Parathyroid adenoma (tissue), 2 donors: ENCODE results near the gene CLSTN2.

Experiments used
- H2AFZ ChIP-seq: fragments of 300-600 bp; sonication (generic); one replicate; pipeline ENCODE4 v1.7.0; 2017; ENCODE audit warnings: antibody characterized with exemption, mild to moderate bottlenecking
- H3K27ac ChIP-seq: fragments of 300-600 bp; sonication (generic); one replicate; pipeline ENCODE4 v1.7.0; 2017
- H3K27me3 ChIP-seq: fragments of 300-600 bp; sonication (generic); one replicate; pipeline ENCODE4 v1.7.0; 2017; ENCODE audit warnings: low read length; ENCODE audit not compliant: control insufficient read depth, insufficient read depth
- H3K36me3 ChIP-seq: fragments of 300-600 bp; sonication (generic); one replicate; pipeline ENCODE4 v1.7.0; 2017; ENCODE audit warnings: low read length; ENCODE audit not compliant: control insufficient read depth, insufficient read depth
- H3K4me1 ChIP-seq: fragments of 300-600 bp; sonication (generic); one replicate; pipeline ENCODE4 v1.7.0; 2017; ENCODE audit warnings: control low read depth
- H3K4me2 ChIP-seq: fragments of 300-600 bp; sonication (generic); one replicate; pipeline ENCODE4 v1.7.0; 2017; ENCODE audit warnings: low read length
- H3K4me3 ChIP-seq: fragments of 300-600 bp; sonication (generic); one replicate; pipeline ENCODE4 v1.7.0; 2017; ENCODE audit warnings: low read depth, low read length
- H3K79me2 ChIP-seq: fragments of 300-600 bp; sonication (generic); one replicate; pipeline ENCODE4 v1.7.0; 2017; ENCODE audit warnings: control low read depth
- H3K9ac ChIP-seq: fragments of 300-600 bp; sonication (generic); one replicate; pipeline ENCODE4 v1.7.0; 2017; ENCODE audit warnings: mild to moderate bottlenecking
- H3K9me3 ChIP-seq: fragments of 300-600 bp; sonication (generic); one replicate; pipeline ENCODE4 v1.7.0; 2017; ENCODE audit warnings: low read length; ENCODE audit not compliant: control insufficient read depth
- TF ChIP-seq, protein P1 (sequence below): fragments of 300-600 bp; sonication (generic); IDR thresholded peaks from one replicate; pipeline ENCODE4 v1.7.0; 2017; ENCODE audit warnings: antibody characterized with exemption, mild to moderate bottlenecking
- donor health status: primary hyperparathyroidism.

CLSTN2 gene

DNA sequence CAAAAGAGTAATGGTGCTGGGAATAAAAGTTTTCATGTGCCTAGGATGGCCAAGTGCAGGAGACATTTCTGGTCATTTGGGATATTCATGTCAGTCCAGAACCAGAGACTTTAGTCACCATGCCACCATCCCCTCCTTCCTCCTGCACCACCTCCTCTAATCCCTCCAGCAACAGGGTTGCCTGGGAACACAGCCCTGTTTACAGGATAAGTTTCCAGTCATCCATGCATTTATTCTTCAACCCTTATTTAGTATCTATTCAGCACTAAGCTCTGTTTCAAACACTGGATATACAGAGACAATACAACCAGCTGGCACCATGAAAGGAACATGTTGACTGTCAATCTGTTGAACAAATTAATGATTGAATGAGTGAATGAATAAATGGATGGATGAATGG, 211.7 kb downstream of the CLSTN2 start:
- TF ChIP-seq, protein P1, sequence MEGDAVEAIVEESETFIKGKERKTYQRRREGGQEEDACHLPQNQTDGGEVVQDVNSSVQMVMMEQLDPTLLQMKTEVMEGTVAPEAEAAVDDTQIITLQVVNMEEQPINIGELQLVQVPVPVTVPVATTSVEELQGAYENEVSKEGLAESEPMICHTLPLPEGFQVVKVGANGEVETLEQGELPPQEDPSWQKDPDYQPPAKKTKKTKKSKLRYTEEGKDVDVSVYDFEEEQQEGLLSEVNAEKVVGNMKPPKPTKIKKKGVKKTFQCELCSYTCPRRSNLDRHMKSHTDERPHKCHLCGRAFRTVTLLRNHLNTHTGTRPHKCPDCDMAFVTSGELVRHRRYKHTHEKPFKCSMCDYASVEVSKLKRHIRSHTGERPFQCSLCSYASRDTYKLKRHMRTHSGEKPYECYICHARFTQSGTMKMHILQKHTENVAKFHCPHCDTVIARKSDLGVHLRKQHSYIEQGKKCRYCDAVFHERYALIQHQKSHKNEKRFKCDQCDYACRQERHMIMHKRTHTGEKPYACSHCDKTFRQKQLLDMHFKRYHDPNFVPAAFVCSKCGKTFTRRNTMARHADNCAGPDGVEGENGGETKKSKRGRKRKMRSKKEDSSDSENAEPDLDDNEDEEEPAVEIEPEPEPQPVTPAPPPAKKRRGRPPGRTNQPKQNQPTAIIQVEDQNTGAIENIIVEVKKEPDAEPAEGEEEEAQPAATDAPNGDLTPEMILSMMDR = no peak
- H3K4me2 ChIP-seq = no peak overlapping the region

DNA sequence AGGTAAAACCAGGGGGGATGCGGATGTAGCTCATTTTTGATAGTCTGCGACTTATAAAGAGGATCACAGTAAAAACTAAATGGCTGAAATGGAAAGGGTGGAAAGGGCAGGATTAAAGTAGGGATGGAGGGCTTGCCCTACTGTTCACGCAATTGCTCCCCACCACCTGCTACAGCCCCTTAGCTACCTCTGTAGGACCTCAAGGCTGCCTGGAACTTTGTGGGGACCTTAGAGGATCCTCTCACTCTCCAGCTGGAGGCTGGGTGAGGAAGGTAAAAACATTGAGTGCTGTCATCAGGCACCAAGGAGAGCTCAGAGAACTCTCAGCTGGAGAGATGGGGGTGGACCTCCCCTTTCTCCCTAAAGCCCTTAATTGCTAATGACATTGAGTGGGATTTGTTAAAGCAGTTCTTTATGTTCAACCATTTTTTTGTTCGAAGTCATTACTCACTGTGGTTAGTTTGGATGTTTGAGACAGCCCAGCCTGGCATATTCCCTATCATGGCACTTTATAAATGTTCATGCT, 213.0 kb downstream of the CLSTN2 start:
- Histone ChIP-seq H3K4me3 (no peak overlapping the region), H3K27ac (no peak overlapping the region), H3K79me2 (no peaks in the 10 kb centered on the region), H3K9me3 (no peaks in the 10 kb centered on the region), H3K4me1 (no peaks in the 10 kb centered on the region), H3K36me3 (no peaks in the 10 kb centered on the region), H3K4me2 (no peak overlapping the region), H3K27me3 (no peaks in the 10 kb centered on the region), H2AFZ (no peak overlapping the region), H3K9ac (no peak overlapping the region)
- TF ChIP-seq, protein P1 = no peak

More for the DNA sequence above, 211.7 kb downstream of the CLSTN2 start:
- H3K4me1 ChIP-seq = no peaks in the 10 kb centered on the region
- H3K27me3 ChIP-seq = no peaks in the 10 kb centered on the region
- no peaks in the 10 kb centered on the region for H3K9me3 ChIP-seq
- no peak overlapping the region for H3K9ac ChIP-seq
- no peaks in the 10 kb centered on the region for H3K36me3 ChIP-seq
- no peak overlapping the region for H2AFZ ChIP-seq
- no peak overlapping the region for H3K27ac ChIP-seq
- no peak overlapping the region for H3K4me3 ChIP-seq
- H3K79me2 ChIP-seq = no peaks in the 10 kb centered on the region

DNA sequence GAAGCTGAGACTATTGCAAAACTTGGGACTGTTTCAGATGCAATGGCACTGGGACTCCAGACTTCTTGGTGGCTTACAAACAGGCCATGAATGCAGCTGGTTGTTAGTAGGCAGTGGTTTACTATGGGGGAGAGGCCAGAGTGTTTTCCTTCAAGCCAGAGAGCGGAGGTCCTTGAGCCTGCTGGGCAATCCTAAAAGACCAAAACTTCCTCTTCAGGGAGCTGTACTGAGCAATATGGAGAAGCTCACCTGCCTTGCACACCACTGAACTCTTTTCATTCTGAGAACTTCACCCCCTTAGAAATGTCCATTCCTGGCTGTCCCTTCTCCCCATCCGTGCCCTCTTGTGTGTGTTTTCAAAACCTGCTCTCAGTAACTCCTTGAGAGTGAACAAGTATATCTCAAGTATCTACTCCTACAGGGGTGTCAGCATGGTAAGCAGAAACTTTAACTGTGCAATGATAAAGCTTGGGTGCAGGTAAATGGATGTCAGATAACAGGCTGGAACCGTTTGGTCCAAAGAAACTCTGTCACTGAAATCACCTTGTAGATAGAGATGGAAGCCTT, 213.9 kb downstream of the CLSTN2 start:
- TF ChIP-seq, protein P1 = no peak
- H3K27ac ChIP-seq = no peak overlapping the region
- H3K36me3 ChIP-seq = no peaks in the 10 kb centered on the region
- no peaks in the 10 kb centered on the region for H3K27me3 ChIP-seq
- no peak overlapping the region for H3K4me3 ChIP-seq
- no peaks in the 10 kb centered on the region for H3K79me2 ChIP-seq
- H3K4me2 ChIP-seq = no peak overlapping the region
- no peaks in the 10 kb centered on the region for H3K9me3 ChIP-seq
- no peak overlapping the region for H3K9ac ChIP-seq
- no peaks in the 10 kb centered on the region for H3K4me1 ChIP-seq
- H2AFZ ChIP-seq = no peak overlapping the region

DNA sequence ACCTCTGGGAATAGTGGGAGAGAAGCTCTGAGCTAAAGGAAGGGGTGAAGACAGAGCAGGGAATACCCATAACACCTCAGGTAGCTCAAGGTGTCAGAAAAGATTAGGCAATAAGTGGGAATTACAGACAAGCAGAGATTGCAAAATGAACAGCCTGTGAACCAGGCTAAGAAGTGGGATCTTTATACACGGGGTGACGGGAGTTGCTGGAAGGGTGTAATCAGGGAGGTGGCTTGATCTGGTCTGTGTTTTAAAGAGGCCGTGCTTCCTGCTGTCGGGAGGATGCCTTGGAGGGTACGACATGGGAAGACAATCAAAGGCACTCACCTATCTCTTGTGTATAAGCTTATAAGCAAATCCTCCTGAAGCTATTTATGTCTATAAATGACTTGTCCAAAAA, 216.3 kb downstream of the CLSTN2 start:
- Histone ChIP-seq H2AFZ (no peak overlapping the region), H3K9ac (no peak overlapping the region), H3K27ac (no peak overlapping the region), H3K36me3 (no peaks in the 10 kb centered on the region), H3K27me3 (no peaks in the 10 kb centered on the region), H3K9me3 (no peaks in the 10 kb centered on the region), H3K79me2 (no peaks in the 10 kb centered on the region), H3K4me1 (no peaks in the 10 kb centered on the region), H3K4me2 (no peak overlapping the region), H3K4me3 (no peak overlapping the region)
- TF ChIP-seq, protein P1 = no peak
